Measurements from ENCODE around the gene FLVCR2. TPM values are rescaled to one million over a fixed set of nuclear protein-coding genes. Genes with fewer than 3 reads are reported as not detected.

Gene FLVCR2
- 1 to 10 TPM; 2.1 to 5.8 TPM for total RNA-seq

GRCh38 chr14:75578102-75578785, at the start of gene FLVCR2:
FLVCR2 (plus strand) TSS chr14:75578620; CDS start chr14:75578973, 353 bp downstream.
- H3K4me3 Mint-ChIP-seq = peak within 1 kb of the TSS; percentile 78
- no peaks in the 10 kb centered on the region for H3K27me3 Mint-ChIP-seq
- no peaks in the 10 kb centered on the region for H3K36me3 Mint-ChIP-seq
- DNase-seq = peak; percentile 59
- CTCF ChIA-PET = interaction anchor here (1.0 to 9.9 kb wide), 25 partner anchors 9 to 809 kb away, joined by 3 to 188 read pairs (median 5); partner anchors contain the start of genes BATF, ERG28, IFT43 and TGFB3
- peak within 1 kb of the TSS; percentile 53 for H3K27ac Mint-ChIP-seq
- peaks cover 21% of the 10 kb centered on the region for H3K4me1 Mint-ChIP-seq
- no peaks in the 10 kb centered on the region for H3K9me3 Mint-ChIP-seq (ENCODE audit: low read depth)
- ATAC-seq = peak; percentile 60

- ATAC-seq (peak; percentile 42), DNase-seq (peak; percentile 39)
- peaks cover 80% of the 10 kb centered on the region for H3K36me3 Mint-ChIP-seq
- H3K4me1 Mint-ChIP-seq = peaks cover 79% of the 10 kb centered on the region
- CTCF ChIA-PET = interaction anchor here (1.0 to 2.6 kb wide), 4 partner anchors 10 to 46 kb away, joined by 3 to 11 read pairs (median 4); no protein-coding TSS in a partner anchor
- H3K27ac Mint-ChIP-seq = peak overlapping the region; percentile 44
- no peaks in the 10 kb centered on the region for H3K9me3 Mint-ChIP-seq (ENCODE audit: low read depth)
- H3K27me3 Mint-ChIP-seq = no peaks in the 10 kb centered on the region
- H3K4me3 Mint-ChIP-seq = no peak overlapping the region
Observed at GRCh38 chr14:75531256-75531655, 47.2 kb upstream of the FLVCR2 start.

DNA sequence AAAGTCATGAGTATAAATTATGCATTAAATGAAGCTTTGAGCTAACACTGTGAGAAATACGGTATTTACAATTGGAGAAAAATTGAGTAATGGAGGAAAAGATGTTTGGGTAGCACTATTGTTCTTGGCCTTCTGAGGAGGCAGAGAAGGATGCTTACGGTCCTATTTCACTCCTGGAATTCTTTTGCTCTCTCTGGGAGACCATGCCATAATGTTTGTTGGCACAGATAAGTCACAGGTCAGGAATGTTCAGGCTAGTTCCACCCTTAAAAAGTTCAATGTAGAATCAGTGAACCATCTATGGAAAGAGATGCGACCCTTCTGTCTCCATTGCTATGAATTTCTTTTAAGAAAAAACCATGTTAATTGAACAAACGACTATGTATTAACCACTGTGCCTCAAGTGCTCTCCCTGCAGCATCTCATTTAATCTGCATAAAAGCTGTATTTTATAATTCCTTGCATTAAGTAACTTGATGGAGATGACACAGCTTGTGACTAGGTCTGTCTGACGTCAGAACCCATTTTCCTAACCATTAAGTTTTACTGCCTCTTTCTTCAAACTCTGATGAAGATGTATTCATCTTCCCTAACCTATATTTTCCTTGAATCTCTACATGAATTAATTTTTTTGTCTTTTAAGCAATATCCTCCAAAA, 46.6 kb upstream of the FLVCR2 start:
- no peak for ATAC-seq
- no peak overlapping the region for H3K4me3 Mint-ChIP-seq

GRCh38 chr14:75533791-75534555, 44.4 kb upstream of the FLVCR2 start:
- Mint-ChIP-seq H3K36me3 (peaks cover 70% of the 10 kb centered on the region), H3K4me1 (peaks cover 73% of the 10 kb centered on the region), H3K4me3 (no peak overlapping the region), H3K9me3 (ENCODE audit: low read depth) (no peaks in the 10 kb centered on the region), H3K27ac (peak overlapping the region; percentile 55), H3K27me3 (no peaks in the 10 kb centered on the region)
- no peak for ATAC-seq
- CTCF ChIA-PET = interaction anchor here (1.1 to 2.7 kb wide), 3 partner anchors 8 to 27 kb away, joined by 4 to 11 read pairs (median 6); no protein-coding TSS in a partner anchor
- DNase-seq = peak; percentile 36

More for the DNA sequence above, 46.6 kb upstream of the FLVCR2 start:
- Mint-ChIP-seq H3K27me3 (no peaks in the 10 kb centered on the region), H3K9me3 (ENCODE audit: low read depth) (no peaks in the 10 kb centered on the region), H3K27ac (peak overlapping the region; percentile 44), H3K36me3 (peaks cover 77% of the 10 kb centered on the region), H3K4me1 (peaks cover 75% of the 10 kb centered on the region)
- CTCF ChIA-PET = interaction anchor here (1.0 to 2.6 kb wide), 3 partner anchors 11 to 44 kb away, joined by 3 to 11 read pairs (median 5); no protein-coding TSS in a partner anchor
- DNase-seq = peak; percentile 7

GRCh38 chr14:75535164-75535898, 43.1 kb upstream of the FLVCR2 start:
- CTCF ChIA-PET = interaction anchor here (0.7 to 2.7 kb wide), 6 partner anchors 10 to 39 kb away, joined by 3 to 11 read pairs (median 4); no protein-coding TSS in a partner anchor
- Mint-ChIP-seq H3K27me3 (no peaks in the 10 kb centered on the region), H3K4me1 (peaks cover 78% of the 10 kb centered on the region), H3K36me3 (peaks cover 69% of the 10 kb centered on the region), H3K4me3 (no peak overlapping the region), H3K9me3 (ENCODE audit: low read depth) (no peaks in the 10 kb centered on the region), H3K27ac (no peak overlapping the region)
- no peak for DNase-seq
- no peak for ATAC-seq

DNA sequence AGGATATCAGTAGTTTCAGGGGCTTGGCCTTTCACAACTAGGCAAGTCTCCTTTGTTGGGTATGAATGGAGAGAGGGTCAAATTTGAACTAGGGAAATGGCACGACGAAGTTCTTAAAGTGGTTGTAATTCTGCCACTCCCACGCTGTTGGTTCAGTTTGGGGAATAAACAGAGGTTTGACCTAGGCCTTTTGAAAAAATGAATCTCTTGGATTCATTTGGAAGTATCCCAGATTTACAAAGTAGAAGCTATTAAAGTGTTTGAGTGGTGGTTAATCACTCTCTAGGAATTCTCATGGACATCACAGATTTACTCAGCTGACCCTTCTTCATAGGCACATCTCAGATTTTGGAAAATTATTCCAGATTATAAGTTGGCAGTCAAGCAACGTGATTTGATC, 41.3 kb upstream of the FLVCR2 start:
- no peak overlapping the region for H3K27ac Mint-ChIP-seq
- ATAC-seq (no peak), DNase-seq (no peak)
- CTCF ChIA-PET = interaction anchor here (1.1 to 7.9 kb wide), 2 partner anchors 16 to 24 kb away, joined by 4 to 143 read pairs; partner anchors contain the start of gene BATF
- H3K27me3 Mint-ChIP-seq = no peaks in the 10 kb centered on the region
- no peaks in the 10 kb centered on the region for H3K9me3 Mint-ChIP-seq (ENCODE audit: low read depth)
- no peak overlapping the region for H3K4me3 Mint-ChIP-seq
- H3K4me1 Mint-ChIP-seq = peaks cover 81% of the 10 kb centered on the region
- H3K36me3 Mint-ChIP-seq = peaks cover 56% of the 10 kb centered on the region

GRCh38 chr14:75539162-75539560, 39.3 kb upstream of the FLVCR2 start:
- H3K4me1 Mint-ChIP-seq = peaks cover 80% of the 10 kb centered on the region
- H3K36me3 Mint-ChIP-seq = peaks cover 41% of the 10 kb centered on the region
- H3K9me3 Mint-ChIP-seq (ENCODE audit: low read depth) = no peaks in the 10 kb centered on the region
- peak overlapping the region; percentile 99 for H3K27ac Mint-ChIP-seq
- CTCF ChIA-PET = interaction anchor here (0.7 to 8.1 kb wide), 12 partner anchors 11 to 238 kb away, joined by 3 to 143 read pairs (median 5); partner anchors contain the start of gene BATF
- DNase-seq = no peak
- no peaks in the 10 kb centered on the region for H3K27me3 Mint-ChIP-seq
- H3K4me3 Mint-ChIP-seq = peak overlapping the region; percentile 29
- ATAC-seq = no peak

GRCh38 chr14:75539561-75540478, 38.6 kb upstream of the FLVCR2 start:
- Mint-ChIP-seq H3K27me3 (no peaks in the 10 kb centered on the region), H3K4me1 (peaks cover 81% of the 10 kb centered on the region), H3K4me3 (peak overlapping the region; percentile 29), H3K36me3 (peaks cover 39% of the 10 kb centered on the region), H3K9me3 (ENCODE audit: low read depth) (no peaks in the 10 kb centered on the region), H3K27ac (peak overlapping the region; percentile 99)
- CTCF ChIA-PET = interaction anchor here (0.7 to 8.1 kb wide), 12 partner anchors 10 to 238 kb away, joined by 3 to 143 read pairs (median 5); partner anchors contain the start of gene BATF
- ATAC-seq (no peak), DNase-seq (no peak)

DNA sequence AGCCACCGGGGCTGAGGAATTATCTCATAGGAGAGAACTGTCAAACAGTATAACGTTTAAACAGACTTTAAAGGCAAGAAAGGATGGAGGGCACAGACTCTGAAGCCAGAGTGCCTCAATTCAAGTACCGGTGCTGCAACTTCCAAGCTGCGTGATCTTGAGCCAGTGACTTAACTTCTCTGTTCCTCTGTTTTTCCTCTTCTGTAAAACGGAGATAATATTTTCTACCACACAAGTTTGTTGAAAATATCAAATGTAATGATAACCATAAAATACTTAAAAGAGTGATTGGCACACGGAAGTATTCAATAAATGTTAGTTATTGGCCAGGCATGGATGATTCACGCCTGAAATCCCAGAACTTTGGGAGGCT, 38.0 kb upstream of the FLVCR2 start:
- Mint-ChIP-seq H3K27me3 (no peaks in the 10 kb centered on the region), H3K4me3 (no peak overlapping the region), H3K4me1 (peaks cover 79% of the 10 kb centered on the region), H3K9me3 (ENCODE audit: low read depth) (no peaks in the 10 kb centered on the region), H3K27ac (peak overlapping the region; percentile 99), H3K36me3 (peaks cover 35% of the 10 kb centered on the region)
- ATAC-seq = no peak
- DNase-seq = no peak
- CTCF ChIA-PET = interaction anchor here (0.7 to 8.1 kb wide), 9 partner anchors 19 to 239 kb away, joined by 3 to 143 read pairs (median 7); partner anchors contain the start of gene BATF

- Mint-ChIP-seq H3K36me3 (peaks cover 33% of the 10 kb centered on the region), H3K27ac (peak overlapping the region; percentile 99), H3K4me1 (peaks cover 74% of the 10 kb centered on the region), H3K4me3 (peak overlapping the region; percentile 68), H3K27me3 (no peaks in the 10 kb centered on the region), H3K9me3 (ENCODE audit: low read depth) (no peaks in the 10 kb centered on the region)
- CTCF ChIA-PET = interaction anchor here (1.0 to 8.1 kb wide), 9 partner anchors 9 to 55 kb away, joined by 3 to 143 read pairs (median 4); partner anchors contain the start of gene BATF
- DNase-seq (peak; percentile 90), ATAC-seq (peak; percentile 85)
Observed at GRCh38 chr14:75542588-75543091, 35.8 kb upstream of the FLVCR2 start.

GRCh38 chr14:75543253-75543652, 35.2 kb upstream of the FLVCR2 start:
- H3K4me1 Mint-ChIP-seq = peaks cover 76% of the 10 kb centered on the region
- CTCF ChIA-PET = interaction anchor here (1.0 to 8.1 kb wide), 9 partner anchors 10 to 56 kb away, joined by 3 to 143 read pairs (median 4); partner anchors contain the start of gene BATF
- no peak for DNase-seq
- H3K27me3 Mint-ChIP-seq = no peaks in the 10 kb centered on the region
- H3K36me3 Mint-ChIP-seq = peaks cover 37% of the 10 kb centered on the region
- no peak for ATAC-seq
- H3K4me3 Mint-ChIP-seq = peak overlapping the region; percentile 68
- H3K9me3 Mint-ChIP-seq (ENCODE audit: low read depth) = no peaks in the 10 kb centered on the region
- H3K27ac Mint-ChIP-seq = peak overlapping the region; percentile 99
